Fibroblast of skin of back (primary cell): ENCODE results near the gene DNER.
A peak's percentile ranks its signal among the peaks of the same experiment; 100 is the strongest.
"Not testable (repeated sequence)": the region's sequence is repeated elsewhere in the genome, so short reads cannot be mapped to it uniquely, and the experiment has no call there.

ENCODE experiments used
- DNase-seq: peaks from one replicate; pipeline ENCODE4 v3.0.0-alpha.2; 2013

DNER gene

GRCh38 chr2:229714736-229715541 lies 584 bp upstream of the DNER start:
- DNase-seq = peak; percentile 54

- no peak for DNase-seq
These were observed 830 bp downstream of the DNER start for GRCh38 chr2:229713371-229714079.

GRCh38 chr2:229712136-229712535 lies 2.2 kb downstream of the DNER start:
- no peak for DNase-seq

DNA sequence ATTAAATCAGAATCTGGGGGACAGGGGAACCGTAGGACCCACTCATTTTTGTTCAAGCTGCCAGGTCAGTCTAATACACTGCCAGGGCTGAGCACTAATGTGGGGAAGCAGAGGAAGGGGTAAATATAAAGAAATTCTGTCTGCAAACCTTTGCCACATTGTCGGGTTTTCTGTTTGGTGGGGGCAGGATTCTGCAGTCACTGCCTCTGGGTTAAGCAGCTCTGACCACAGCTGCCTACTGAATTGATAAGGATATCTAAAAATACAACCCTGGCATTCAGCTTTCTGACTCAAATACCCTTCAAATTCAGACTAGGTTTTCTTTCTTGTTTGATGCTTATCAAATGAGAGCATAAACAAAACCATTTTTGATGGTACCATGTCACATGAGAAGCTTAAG lies 6.0 kb downstream of the DNER start:
- DNase-seq = no peak

DNA sequence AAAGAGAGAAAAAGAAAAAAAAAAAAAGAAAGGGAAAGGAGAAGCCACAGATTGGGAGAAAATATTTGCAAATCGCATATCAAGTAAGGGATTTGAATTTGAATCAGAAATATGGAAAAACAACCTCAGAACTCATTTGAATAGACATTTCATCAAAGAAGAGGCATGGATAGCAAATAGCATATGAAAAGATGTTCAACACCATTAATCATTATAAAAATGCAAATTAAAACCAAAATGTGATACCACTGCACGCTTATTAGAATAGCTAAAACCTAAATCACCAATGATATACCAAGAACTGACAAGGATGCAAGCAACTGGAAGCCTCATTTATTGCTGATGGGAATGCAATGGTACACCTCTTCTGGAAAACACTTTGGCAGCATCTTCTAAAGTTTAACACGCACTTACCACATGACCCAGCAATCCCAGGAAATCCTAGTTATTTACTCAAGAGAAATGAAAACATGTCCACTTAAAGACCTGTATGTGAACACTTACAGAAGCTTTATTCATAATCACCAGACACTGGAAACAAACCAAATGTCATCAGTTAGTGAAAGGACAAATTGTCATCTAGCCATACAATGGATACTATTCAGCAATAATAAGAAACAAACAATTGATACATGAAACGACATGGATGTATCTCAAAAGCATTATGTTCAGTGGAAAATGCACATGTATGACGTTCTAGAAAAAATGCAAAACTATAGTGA lies 10.3 kb downstream of the DNER start:
- no peak for DNase-seq

DNA sequence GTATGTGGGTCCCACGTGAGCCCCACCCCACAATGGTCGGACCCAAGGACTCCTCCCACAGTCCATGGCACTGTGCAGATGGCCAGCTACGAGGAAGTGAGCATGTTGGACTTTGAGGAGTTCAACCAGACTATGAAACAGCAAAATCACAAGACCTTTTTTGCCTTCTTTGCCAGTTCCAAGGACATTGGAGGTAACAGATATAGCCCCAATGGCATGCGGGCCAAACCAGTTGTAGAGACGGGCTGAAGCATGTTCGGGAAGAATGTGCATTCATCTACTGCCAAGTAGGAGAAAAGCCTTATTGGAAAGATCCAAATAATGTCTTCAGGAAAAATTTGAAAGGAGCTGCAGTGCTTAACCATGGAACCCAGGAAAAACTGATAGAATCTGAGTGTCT lies 12.6 kb downstream of the DNER start:
- no peak for DNase-seq

GRCh38 chr2:229701062-229701461 lies 13.3 kb downstream of the DNER start:
- DNase-seq = no peak

- DNase-seq = no peak
These were observed 18.4 kb downstream of the DNER start for GRCh38 chr2:229695961-229696360.

DNA sequence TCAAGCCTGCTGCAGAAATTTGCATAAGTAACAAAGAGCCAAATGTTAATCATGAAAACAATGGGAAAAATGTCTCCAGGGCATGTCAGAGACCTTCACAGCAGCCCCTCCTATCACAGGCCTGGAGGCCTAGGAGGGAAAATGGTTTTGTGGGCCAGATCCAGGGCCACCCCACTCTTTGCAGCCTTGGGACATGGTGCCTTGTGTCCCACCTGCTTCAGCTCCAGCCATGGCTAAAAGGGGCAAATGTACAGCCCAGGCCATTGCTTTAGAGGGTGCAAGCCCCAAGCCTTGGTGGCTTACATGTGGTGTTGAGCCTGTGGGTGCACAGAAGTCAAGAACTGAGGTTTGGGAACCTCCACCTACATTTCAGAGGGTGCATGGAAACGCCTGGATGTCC lies 20.5 kb downstream of the DNER start:
- DNase-seq = not testable (repeated sequence)

DNA sequence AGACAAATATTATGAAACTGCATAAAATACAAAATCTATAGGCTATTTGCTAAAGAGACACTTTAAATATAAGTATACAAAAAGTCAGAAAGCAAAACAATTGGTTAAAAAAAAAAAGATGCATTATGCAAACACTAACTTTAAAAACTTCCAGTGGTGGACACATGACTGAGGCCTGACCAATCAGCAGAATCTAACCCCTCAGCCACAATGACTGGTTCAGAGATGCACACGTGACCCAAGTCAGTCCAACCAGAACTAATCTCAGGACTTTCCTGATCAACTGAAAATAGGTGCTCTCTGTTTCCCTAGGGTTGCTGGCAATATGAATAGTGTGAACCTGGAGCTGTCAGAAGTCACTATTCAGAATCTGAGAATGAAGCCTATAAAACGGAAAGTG lies 22.7 kb downstream of the DNER start:
- no peak for DNase-seq

- DNase-seq = no peak
These were observed 25.0 kb downstream of the DNER start for GRCh38 chr2:229689307-229689839.

DNA sequence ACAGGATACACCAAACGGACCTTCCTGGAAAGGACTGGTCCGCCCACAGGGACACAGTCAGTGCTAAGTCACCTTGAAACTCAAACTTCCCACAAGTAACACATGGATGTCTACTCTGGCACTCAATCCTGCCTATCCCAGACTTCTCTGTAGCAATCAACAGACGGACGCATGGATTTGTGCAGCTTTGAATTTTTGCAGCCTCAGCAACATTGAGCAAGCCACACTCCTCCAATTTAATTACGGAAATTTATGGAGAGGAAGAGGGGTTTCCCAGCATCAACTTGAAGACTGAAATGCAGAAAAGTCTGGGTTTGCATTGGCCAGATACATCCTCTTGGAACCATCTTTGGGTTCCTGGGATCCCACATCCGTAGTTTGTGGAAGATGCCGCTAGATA lies 26.2 kb downstream of the DNER start:
- DNase-seq = no peak

DNA sequence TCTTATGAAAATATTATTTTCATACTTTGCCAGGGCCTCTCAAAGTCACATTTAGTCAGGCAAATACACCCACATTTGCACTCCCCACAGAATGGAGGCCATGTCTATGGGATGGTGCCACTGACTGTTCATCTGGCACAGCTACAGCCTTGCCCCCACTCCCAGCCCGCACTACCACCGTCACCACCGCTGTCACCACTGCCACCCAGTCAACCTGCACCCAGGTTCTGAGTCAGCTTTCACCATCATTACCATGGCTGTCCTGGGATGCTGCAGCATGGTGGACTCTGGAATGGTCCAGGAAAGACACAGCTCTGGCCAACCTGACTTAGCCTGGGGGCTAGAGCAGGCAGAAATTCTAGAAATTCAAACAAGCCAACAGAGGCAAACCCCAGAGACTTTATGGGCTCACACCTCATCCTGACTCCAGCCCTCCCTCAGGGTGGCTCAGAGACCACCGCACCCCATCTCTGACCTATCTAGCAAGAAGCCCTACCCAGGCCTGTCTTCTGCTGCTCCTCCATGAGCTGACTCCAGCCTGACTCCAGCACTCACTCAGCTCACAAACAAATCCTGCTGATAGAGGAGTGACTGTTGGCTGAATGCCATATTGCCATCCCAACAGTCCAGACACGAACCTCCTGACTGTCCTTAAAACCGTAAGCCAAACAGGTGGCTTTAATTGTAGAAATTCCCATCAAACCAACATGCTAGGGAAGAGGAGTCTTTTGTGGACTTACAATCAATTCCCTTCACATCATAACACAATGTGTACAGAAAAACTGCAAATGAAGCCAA lies 28.0 kb downstream of the DNER start:
- no peak for DNase-seq

GRCh38 chr2:229684942-229685562 lies 29.3 kb downstream of the DNER start:
- no peak for DNase-seq

DNA sequence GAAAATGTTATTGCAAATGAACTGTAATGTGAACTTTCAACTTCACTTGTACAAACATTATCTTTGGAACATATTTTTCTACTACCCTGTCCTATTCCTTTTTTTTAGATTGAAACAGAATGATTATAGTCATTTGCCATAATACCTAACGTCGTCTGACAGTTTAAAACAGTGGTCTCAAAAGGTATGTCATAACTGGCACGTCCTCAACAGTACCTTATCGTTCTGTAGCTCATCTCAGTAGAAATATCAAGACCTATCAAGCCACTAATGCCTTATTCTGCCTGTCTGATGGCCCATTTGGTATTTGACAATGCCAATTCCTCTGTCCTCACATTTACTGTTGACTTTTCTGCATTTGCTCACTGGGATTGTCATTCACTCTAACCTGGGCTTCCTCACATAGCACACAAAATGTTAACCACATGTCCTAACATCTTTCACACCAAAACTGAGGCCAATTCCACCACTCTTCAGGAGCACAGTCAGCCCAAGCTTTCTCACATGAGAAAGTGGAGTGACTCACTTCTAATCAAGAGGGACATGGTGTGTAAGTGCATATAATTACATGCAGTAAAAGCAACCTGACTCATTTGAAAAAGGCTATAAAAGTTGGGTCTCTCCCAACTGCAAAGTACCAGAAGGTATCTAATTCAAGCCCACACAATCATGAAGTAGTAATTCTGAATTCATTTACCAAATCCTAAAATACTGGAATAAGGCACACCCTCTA lies 34.8 kb downstream of the DNER start:
- no peak for DNase-seq

DNA sequence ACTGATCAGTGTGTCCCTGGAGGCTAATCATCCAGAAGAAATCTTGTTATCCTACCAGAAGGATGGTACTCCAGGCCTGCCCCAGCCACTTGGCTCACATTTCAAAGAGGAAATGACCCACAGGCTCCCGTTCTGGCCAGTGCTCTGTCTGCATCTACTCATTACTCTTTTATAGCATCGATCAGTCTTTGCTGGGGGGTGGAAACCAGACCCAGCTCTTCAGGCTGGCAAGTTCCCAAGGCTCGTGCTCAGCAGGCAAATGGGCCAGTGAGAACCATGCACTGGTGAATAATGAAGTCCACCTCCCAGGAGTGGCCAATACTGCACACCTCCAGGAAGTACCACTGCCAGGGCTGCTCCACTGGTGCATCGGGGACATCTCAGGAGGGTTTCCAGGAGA lies 38.8 kb downstream of the DNER start:
- no peak for DNase-seq

DNA sequence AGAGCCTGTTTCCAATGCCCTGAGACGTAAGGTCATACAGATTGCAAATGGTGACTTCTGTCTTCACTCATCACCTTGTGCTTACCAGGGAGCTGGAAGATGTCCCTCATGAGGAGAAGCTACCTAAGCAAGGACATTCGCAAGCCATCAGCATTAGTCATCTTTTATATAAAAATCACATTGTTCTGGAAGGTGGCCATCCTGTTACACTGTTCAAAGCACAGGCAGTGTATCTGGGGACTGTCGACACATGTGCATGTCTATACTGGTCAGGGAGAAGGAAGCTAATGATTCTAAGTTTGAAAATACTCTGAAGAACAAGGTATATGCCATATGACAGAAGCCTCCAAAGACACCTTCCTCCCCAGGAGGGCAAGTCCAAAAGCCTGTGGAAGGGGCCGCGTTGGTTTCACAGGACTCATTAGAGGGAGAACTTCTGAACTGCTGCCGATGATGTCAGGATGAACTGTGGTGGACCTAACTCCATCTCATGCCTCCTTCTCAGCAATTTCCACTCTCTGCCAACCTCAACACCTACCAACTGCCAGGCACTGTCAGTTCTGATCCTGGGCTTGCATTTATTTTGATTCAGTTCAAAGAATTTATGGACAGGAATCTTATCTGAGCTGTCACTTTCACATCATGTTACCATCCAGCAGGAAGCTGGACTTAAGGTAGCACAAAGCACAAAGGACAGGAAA lies 39.4 kb downstream of the DNER start:
- DNase-seq = no peak

DNA sequence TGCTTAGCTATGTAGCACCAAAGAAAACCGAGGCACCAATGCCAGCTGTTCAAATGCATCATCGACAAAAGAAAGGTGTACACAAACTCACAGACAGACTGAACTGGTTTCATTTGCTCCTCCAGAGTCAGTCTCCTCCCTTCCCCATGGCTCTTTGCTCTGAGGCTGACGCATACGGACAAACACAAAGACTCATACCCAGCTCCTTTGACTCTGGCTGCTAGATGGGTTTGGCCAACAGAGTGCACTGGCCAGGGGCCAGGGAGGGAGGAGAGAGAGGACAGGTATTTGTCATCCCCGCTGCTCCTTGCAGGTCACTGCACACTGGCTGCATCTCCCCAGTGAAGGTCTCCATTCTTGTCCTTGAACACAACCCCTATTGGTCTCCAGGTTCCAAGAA lies 40.7 kb downstream of the DNER start:
- no peak for DNase-seq

DNA sequence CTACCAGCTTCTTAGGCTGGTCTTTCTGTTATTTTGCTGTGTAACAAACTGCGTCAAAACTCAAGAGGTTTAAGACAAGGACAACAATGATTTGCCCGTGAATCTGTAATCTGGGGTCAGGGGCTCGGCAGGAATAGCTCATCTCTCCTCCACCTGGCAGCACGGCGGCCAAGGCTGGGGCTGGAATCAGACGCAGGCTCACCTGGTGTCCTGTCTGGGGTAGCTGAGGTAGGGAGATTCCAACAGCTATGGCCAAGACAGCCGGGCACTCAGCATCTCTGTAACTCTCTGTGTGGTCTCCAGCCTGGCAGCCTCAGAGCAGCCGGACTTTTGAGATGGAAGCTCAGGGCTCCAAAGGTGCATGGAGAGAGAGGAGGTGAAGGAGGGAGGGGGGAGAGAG lies 42.3 kb downstream of the DNER start:
- DNase-seq = no peak

DNA sequence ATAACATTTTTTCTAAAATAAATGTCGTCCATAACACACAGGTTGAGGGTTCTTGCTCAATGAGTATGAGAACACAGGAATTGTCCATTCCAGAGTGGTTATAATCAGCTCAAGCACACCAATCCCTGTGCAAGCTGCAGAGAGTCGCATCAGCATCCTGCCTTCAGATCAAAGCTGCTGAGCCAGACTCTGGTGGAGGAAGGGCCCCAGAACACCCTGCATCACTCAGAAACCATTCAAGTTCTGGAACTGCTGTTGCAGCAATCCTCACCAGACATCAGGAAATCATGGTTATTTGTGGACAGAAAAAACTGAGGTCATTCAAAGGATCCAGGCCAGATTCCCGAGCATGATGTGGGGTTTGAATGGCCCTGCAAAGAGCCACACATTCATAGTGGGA lies 44.5 kb downstream of the DNER start:
- no peak for DNase-seq

DNA sequence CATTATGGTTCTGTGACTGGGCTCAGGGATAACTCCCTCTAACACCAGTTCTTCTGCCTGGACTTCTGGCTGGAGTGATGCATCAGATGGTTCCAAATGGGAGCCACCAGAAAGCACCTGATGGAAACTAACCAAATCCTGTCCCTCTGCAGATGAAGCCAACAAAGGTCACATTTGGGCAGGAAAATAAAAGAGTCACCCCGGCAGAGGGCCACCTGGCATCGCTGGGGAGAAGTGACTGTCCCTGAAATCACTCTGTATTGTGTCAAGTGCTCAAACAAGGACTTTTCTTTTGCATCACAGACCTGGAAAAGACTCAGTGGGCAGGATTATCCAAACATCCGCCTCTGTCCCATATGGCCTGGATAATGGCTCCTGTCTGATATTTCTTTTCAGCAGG lies 47.5 kb downstream of the DNER start:
- no peak for DNase-seq
